Activated B cell treated with CpG ODN at 0.5 μM for 24 hours (primary cell): ENCODE measurements around the gene NINJ2. TPM values are rescaled to one million over a fixed set of nuclear protein-coding genes. Genes with fewer than 3 reads are reported as not detected.
"Not testable (repeated sequence)": the region's sequence is repeated elsewhere in the genome, so short reads cannot be mapped to it uniquely, and the experiment has no call there.

Experiments
- ATAC-seq: fragments of 200-7000 bp; cut with Tn5 transposase; one replicate; pipeline ENCODE4 v1.10.0; 2021; ENCODE audit warnings: low read depth, mild to moderate bottlenecking, moderate library complexity
- CTCF ChIA-PET: fragments of 350-600 bp; sonication (Branson Sonifier 250); formaldehyde crosslinking; loops from one replicate; lab custom pipeline; 2021; ENCODE audit warnings: antibody characterized with exemption; lab: Charles Lee
- POLR2A ChIA-PET: fragments of 350-600 bp; sonication (Branson Sonifier 250); formaldehyde crosslinking; loops from one replicate; lab custom pipeline; 2021; ENCODE audit warnings: antibody characterized with exemption; lab: Charles Lee
- DNase-seq: peaks from one replicate; pipeline ENCODE4 v3.0.0; 2022
- H3K27ac Mint-ChIP-seq: one replicate; pipeline ENCODE4 v1.8.0; 2020; ENCODE audit warnings: mixed read lengths
- H3K27me3 Mint-ChIP-seq: one replicate; pipeline ENCODE4 v1.8.0; 2021; ENCODE audit warnings: mixed read lengths
- H3K36me3 Mint-ChIP-seq: one replicate; pipeline ENCODE4 v1.8.0; 2021; ENCODE audit warnings: low read depth, mixed read lengths
- H3K4me1 Mint-ChIP-seq: one replicate; pipeline ENCODE4 v1.8.0; 2021; ENCODE audit warnings: mixed read lengths
- H3K4me3 Mint-ChIP-seq: one replicate; pipeline ENCODE4 v1.8.0; 2020; ENCODE audit warnings: mild to moderate bottlenecking, mixed read lengths
- H3K9me3 Mint-ChIP-seq: one replicate; pipeline ENCODE4 v1.8.0; 2020; ENCODE audit warnings: mixed read lengths
- CTCF ChIP-seq: fragments of 200-600 bp; IDR thresholded peaks from one replicate; pipeline ENCODE4 v1.8.0; 2022; ENCODE audit warnings: antibody characterized with exemption, mild to moderate bottlenecking
- intact Hi-C: fragments of 100-400 bp; cut with micrococcal nuclease; formaldehyde crosslinking; loops from one replicate; pipeline ENCODE4 v1.15.1; 2024
- total RNA-seq: library from RNA; stranded (reverse); gene quantifications from 2 replicates; pipeline ENCODE4 v1.2.3, GENCODE V29; 2022

Gene NINJ2
- total RNA-seq, 1 donor from 2014 or later, result 3.6 TPM

GRCh38 chr12:642633-643474 lies 20.4 kb downstream of the NINJ2 start:
- DNase-seq (peak; percentile 77), ATAC-seq (peak; percentile 72)
- Mint-ChIP-seq H3K36me3 (peaks cover 14% of the 10 kb centered on the region), H3K4me1 (peaks cover 47% of the 10 kb centered on the region), H3K4me3 (peak overlapping the region; percentile 91), H3K9me3 (no peaks in the 10 kb centered on the region), H3K27ac (peak overlapping the region; percentile 96), H3K27me3 (no peaks in the 10 kb centered on the region)
- ChIA-PET POLR2A (interaction anchor here (0.7 to 3.8 kb wide), 20 partner anchors 9 to 307 kb away, joined by 3 to 93 read pairs (median 4); partner anchors contain the start of genes NINJ2, RAD52 and WNK1), CTCF (interaction anchor here (0.8 to 3.2 kb wide), 6 partner anchors 11 to 109 kb away, joined by 4 to 28 read pairs (median 5); partner anchors contain the start of gene WNK1)
- TF ChIP-seq CTCF, result no peak
- intact Hi-C loops, result loop anchor here (1.0 to 2.0 kb wide), 8 partner anchors 13 to 108 kb away; no protein-coding TSS in a partner anchor

DNA sequence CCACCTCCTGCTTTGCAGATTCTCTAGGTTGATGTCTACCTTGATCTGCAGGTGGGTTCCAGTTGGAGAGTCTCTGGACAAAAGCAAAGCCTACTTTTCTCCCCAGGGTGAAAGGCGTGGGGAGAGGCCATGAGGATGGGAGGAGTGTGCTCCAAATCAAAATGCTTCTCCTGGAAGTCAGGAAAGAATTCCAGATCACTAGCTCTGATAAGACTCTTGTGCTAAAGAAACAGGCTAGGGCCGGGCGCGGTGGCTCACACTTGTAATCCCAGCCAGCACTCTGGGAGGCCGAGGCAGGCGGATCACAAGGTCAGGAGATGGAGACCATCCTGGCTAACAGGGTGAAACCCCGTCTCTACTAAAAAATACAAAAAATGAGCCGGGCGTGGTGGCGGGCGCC lies 21.9 kb downstream of the NINJ2 start:
- intact Hi-C loops, ATAC-seq, DNase-seq, H3K4me3 Mint-ChIP-seq, H3K36me3 Mint-ChIP-seq, H3K27me3 Mint-ChIP-seq, H3K9me3 Mint-ChIP-seq: not testable (repeated sequence)
- ChIA-PET CTCF (interaction anchor here (0.8 to 3.2 kb wide), 3 partner anchors 27 to 175 kb away, joined by 3 to 28 read pairs (median 12); partner anchors contain the start of gene WNK1), POLR2A (interaction anchor here (2.7 to 3.8 kb wide), 4 partner anchors 18 to 111 kb away, joined by 18 to 93 read pairs (median 50); partner anchors contain the start of gene WNK1)
- H3K27ac Mint-ChIP-seq, result peak overlapping the region; percentile 50
- peaks cover 54% of the 10 kb centered on the region for H3K4me1 Mint-ChIP-seq

- H3K27ac Mint-ChIP-seq, result peak overlapping the region; percentile 82
- ATAC-seq, result no peak
- ChIA-PET POLR2A (interaction anchor here (3.8 kb wide), 1 partner anchor 27 kb away, joined by 67 read pairs; no protein-coding TSS in a partner anchor), CTCF (no interaction called here)
- no peak overlapping the region for H3K4me3 Mint-ChIP-seq
- TF ChIP-seq CTCF, result no peak
- peaks cover 2% of the 10 kb centered on the region for H3K36me3 Mint-ChIP-seq
- DNase-seq, result no peak
- intact Hi-C loops, result no loop called here
- H3K4me1 Mint-ChIP-seq, result peaks cover 55% of the 10 kb centered on the region
- H3K9me3 Mint-ChIP-seq, result no peaks in the 10 kb centered on the region
- no peaks in the 10 kb centered on the region for H3K27me3 Mint-ChIP-seq
These were observed 22.5 kb downstream of the NINJ2 start for GRCh38 chr12:640773-641172.

- ChIA-PET CTCF (interaction anchor here (1.4 kb wide), 1 partner anchor 111 kb away, joined by 4 read pairs; no protein-coding TSS in a partner anchor), POLR2A (interaction anchor here (0.8 to 1.0 kb wide), 2 partner anchors 19 to 45 kb away, joined by 3 read pairs; no protein-coding TSS in a partner anchor)
- H3K27ac Mint-ChIP-seq, result peak overlapping the region; percentile 82
- DNase-seq (no peak), ATAC-seq (no peak)
- peaks cover 58% of the 10 kb centered on the region for H3K4me1 Mint-ChIP-seq
- intact Hi-C loops, result no loop called here
- no peak for TF ChIP-seq CTCF
- no peaks in the 10 kb centered on the region for H3K9me3 Mint-ChIP-seq
- H3K27me3 Mint-ChIP-seq, result no peaks in the 10 kb centered on the region
- H3K4me3 Mint-ChIP-seq, result no peak overlapping the region
- no peaks in the 10 kb centered on the region for H3K36me3 Mint-ChIP-seq
These were observed 23.3 kb downstream of the NINJ2 start for GRCh38 chr12:639988-640387.

- ChIA-PET POLR2A (interaction anchor here (0.5 to 1.0 kb wide), 3 partner anchors 19 to 174 kb away, joined by 3 to 4 read pairs (median 3); no protein-coding TSS in a partner anchor), CTCF (interaction anchor here (1.4 kb wide), 1 partner anchor 111 kb away, joined by 4 read pairs; no protein-coding TSS in a partner anchor)
- Mint-ChIP-seq H3K36me3 (no peaks in the 10 kb centered on the region), H3K27ac (peak overlapping the region; percentile 82), H3K27me3 (no peaks in the 10 kb centered on the region), H3K4me3 (no peak overlapping the region), H3K9me3 (no peaks in the 10 kb centered on the region), H3K4me1 (peaks cover 58% of the 10 kb centered on the region)
- intact Hi-C loops, result no loop called here
- no peak for TF ChIP-seq CTCF
- DNase-seq (no peak), ATAC-seq (no peak)
These were observed 23.7 kb downstream of the NINJ2 start for GRCh38 chr12:639566-639965.
